GM19025 (cell line): ENCODE results near the gene FBN1.
A peak's percentile ranks its signal among the peaks of the same experiment; 100 is the strongest.

Experiments
- ATAC-seq: cut with Tn5 transposase; IDR thresholded peaks from one replicate; pipeline ENCODE4 v1.9.1; 2021; ENCODE audit warnings: mild to moderate bottlenecking, low read depth, moderate library complexity; ENCODE audit not compliant: unreplicated experiment

The FBN1 gene

DNA sequence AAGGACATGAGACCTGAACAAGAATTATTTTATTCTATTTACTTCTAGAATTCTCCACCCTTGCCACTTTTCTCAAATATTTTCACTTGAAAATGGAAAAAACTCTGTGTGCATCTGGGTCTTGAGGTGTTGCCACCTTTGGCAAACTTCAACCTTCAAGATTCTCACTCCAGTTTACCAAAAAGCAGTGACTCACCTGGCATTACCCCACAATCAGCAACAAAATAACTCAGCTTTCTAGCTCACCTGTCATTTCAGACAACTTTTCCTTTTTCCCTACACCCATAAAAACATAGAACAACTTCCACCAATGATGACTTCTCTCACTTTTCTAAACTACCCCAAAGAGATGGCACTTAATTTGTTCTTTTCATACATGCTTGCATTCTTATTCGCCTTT lies 198.5 kb downstream of the FBN1 start:
- no peak for ATAC-seq

DNA sequence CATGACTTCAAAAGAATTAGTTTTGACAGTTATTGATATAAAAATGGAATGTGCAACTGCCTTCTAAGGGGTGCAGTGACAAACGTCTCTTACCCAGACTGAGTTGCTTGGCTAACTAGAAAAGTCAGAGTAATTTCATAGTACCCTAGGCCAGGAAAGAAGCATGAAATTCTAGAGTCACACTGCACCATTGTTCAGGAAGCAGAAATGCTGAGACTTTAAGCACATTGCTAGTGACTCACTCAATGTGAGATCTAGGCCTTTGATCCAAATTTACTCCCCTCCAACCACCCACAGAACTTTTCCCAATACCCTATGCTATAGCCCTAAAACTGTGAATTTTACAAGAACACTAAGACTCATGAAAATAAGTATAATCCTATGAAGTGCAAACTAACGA lies 203.5 kb downstream of the FBN1 start:
- ATAC-seq: no peak

- ATAC-seq: no peak
Measured at GRCh38 chr15:48440084-48440483, 205.4 kb downstream of the FBN1 start.

DNA sequence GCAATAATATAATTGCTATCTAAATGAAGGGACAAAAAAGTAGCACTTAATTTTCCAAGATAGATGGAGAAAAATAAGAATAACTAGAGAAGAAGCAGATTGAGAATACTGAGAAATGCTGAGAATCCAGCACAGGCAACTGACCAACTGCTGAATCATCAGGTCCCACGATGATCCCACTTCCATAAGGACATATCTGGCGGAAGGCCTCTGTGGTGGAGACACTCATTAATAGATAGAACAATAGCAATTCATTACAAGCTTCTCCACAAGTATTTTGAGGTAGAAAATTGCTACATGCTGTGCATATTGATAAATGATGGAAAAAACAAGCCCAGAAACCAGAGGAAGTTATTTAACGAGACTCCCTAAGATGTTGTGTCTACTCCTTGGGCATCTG lies 208.3 kb downstream of the FBN1 start:
- ATAC-seq: no peak

GRCh38 chr15:48435321-48435720 lies 210.2 kb downstream of the FBN1 start:
- ATAC-seq: no peak

DNA sequence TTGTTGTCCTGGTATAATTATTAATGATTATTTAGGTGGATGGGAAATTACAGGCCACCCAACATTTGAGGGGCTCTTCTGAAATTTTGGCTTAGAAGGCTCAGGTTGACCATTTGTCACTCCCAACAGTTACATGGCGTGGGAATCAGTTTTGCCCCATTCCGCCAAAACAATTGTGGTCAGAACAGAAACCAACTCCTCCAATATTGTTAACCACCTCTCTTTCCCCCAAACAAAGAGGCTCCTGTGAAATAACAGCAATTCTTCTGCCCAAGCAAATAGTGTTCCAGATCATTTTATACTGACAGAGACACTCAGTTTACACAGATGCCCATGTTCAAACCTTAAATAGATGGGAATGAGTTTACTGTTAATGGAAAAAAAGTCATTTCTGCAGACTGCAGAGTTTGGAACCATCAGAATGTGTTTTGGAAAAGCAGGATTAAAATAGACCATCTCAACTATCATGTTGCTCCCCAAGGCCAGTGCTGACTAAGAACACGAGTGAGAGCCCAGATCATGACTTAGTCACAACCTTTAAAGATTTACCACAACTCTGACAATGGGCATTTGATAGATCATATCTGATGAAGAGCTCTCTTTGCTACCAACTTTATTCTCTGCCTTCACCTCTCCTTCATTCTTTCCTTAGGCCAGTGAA lies 212.2 kb downstream of the FBN1 start:
- ATAC-seq: peak; percentile 79

GRCh38 chr15:48432688-48433087 lies 212.8 kb downstream of the FBN1 start:
- no peak for ATAC-seq

GRCh38 chr15:48427960-48428547 lies 217.5 kb downstream of the FBN1 start:
- no peak for ATAC-seq

DNA sequence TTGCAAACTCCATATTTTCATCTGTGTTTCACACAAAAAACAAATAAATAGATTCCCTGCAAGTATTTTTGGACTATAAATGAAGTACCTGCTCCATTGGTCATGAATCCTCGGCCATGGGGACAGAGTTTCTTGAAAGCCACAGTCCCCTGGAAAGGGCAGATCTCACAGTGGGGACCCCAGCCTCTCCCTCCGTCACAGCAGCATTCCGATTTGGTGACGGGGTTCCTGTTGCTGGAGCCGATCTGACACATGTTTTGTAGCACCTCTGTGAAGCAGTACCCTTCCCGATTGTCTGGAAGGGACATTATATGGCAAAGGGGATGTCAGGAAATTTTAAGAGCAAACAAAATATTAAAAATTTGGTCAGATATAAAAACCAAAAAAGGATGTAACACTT lies 218.0 kb downstream of the FBN1 start:
- no peak for ATAC-seq

DNA sequence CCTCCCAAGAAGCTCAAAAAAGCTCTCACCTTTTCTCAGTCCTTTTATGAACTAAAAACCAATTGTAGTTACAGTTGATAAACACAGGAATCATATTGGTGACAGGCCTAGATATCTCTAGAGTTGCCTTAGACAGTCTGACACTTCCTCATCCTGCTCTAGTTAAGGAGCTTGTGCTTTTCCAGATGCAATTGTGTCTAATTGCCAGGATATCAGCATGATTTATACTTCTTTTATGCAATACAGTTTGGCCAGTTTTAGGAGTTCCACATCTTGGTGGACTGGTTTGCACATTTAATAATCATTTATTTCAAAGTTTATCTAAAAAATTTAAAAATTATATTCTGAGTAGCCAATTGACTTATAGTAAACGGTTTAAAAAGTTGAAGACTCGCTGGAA lies 218.6 kb downstream of the FBN1 start:
- ATAC-seq: no peak

GRCh38 chr15:48426044-48426443 lies 219.5 kb downstream of the FBN1 start:
- ATAC-seq: no peak

- no peak for ATAC-seq
Measured at GRCh38 chr15:48425051-48425450, 220.5 kb downstream of the FBN1 start.

DNA sequence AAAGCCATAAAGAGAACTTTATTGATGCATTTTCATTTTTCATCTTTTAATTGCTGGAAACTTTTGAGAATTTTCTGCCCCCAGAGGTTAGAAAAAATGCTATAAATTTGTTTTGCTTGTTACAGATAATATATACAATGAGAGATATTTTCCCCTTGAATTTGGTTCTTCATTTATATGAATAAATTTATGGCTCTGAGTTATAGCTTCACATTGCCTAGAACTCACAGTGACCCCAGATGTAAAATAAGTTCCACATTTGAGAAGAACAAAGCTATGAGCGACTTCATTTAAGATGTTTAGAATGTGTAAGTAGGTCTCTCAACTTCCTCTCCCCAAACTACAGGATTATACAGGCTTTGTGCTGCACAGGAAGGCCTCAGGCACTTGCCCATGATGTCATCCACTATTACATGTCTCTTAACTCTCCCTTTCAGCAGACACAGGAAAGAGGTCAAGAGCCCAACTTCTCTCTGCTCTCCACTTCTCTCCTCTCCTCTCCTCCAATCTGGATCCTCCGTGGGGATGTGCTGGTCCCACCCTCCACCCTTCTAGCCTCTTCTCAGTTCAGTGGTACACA lies 221.5 kb downstream of the FBN1 start:
- no peak for ATAC-seq

- no peak for ATAC-seq
Measured at GRCh38 chr15:48423342-48423741, 222.2 kb downstream of the FBN1 start.

DNA sequence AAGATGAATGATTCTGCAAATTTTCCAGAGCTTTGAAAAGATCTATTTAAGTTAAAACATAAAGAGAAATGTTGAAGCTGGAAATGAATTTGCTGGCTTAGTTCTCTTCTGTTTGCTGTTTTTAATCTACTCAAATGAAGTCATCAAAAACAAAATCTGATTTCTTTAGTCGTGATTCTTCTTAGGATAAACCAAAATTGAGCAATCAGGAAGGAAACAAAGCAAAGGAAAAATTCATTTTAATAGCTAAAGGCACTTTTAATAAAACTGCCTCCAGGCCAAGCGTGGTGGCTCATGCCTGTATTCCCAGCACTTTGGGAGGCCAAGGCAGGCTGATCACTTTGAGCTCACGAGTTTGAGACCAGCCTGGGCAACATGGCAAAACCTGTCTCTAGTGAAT lies 223.1 kb downstream of the FBN1 start:
- no peak for ATAC-seq

GRCh38 chr15:48421362-48421761 lies 224.1 kb downstream of the FBN1 start:
- no peak for ATAC-seq

DNA sequence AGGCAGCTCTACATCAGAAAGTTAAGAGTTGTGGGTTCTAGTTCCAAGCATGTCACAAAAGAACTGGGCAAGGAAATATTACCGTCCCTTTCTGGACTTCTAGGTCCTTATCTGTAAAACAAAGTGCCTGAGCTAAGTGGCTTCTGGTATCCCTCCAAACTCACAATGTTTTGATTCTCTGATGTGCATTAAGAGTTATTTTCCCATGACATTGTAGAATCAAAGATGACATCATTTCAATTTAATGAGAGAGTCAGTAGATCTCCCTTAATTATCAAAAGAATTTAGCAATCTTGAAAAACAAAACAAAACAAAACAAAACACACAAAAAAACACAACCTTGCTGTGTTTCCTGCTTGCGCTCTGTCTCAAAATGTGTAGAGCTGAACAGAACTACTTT lies 225.6 kb downstream of the FBN1 start:
- no peak for ATAC-seq

DNA sequence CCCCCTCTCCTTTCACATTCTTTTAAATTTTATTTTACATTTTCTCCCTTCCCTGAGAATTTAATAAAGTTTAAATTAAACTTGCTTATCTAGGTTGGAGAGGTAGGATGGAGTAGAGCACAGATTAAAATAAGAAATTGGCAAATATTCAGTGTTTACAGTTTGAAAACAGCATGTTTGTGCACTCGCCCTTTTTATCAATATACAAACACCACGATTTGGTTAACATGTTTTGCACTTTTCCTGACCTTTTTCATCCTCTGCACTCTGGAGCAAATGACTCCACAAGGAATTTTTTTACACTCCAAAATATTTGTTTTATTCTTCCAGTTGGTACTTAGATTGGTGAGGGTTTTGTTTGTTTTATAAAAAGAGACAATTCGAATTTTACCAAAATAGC lies 227.2 kb downstream of the FBN1 start:
- no peak for ATAC-seq

DNA sequence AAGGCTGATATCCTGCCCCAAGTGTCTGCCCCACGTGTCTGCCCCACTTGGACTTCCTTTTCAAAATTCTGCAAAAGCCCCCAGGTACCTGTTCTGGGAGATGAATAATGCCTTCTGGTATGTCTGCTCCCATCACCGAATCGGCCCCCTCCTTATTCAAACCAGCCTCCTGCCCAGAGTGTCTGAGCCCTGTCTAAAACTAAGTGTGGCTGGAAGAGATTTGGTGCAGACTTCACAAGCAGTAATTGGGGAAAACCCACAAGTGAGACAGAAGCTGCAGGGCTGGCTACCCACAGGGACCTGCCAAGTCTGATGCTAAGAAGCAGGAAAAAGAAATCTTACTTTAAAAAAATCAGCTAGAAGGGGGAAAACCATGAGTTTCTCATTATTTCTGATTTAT lies 229.2 kb downstream of the FBN1 start:
- no peak for ATAC-seq

DNA sequence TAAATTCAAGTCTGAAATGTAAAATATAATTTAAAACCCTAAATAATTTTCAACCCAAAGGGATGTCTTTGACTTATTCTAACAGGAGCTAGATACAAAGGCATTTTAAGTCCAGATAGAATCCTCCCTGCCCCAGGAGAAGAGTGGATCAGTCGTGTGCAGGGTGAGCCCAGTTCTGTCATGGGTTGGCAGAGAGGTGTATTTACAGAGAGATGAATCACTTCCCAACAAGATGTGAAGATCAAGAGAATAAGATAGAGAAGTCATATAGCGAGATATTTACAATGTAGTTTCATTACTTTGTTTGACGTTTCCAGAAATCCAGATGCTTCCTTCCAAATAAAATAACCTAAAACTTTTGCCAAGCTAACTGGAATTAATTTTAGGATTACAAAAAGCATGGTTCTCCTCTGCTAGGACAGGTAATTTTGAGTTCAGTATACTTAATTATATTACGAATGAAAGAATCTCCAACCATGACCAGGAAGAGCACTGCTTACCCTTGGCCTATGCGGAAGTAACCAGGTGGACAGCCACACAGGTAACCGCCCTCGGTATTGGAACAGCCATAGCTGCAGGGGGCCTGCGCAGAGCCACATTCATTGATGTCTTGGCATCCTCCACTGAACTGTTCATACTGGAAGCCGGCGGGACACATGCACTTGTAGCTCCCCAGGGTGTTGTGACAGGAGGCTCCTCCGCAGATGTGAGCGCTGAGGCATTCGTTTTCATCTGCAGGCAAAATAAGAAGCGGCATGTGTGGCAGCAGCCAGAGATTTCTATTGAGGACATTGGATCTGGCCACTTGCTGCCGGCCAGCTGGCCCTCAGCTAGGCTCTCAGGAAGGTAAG lies 230.2 kb downstream of the FBN1 start:
- no peak for ATAC-seq

GRCh38 chr15:48414015-48414414 lies 231.5 kb downstream of the FBN1 start:
- no peak for ATAC-seq
